ENCODE results near the gene MAST4.

DNA sequence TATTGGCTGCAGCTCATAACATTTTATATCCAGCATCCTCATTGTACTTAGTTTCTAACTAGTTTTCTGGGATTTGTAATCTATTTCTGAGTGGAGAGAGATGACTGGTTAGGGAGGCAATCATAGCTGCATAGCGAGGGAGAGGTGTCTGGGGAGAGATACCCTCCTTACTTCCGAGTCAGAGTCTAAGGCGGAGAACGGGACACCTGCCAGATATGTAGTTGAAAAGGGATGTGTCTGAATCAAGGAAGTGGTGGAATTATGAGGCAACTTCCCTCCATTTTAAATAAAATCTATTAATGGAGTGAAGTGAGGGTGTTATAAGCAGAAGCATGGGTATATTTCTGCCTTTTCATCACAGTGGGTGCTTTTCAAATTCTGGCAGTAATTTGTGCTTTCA is 126.5 kb downstream of the MAST4 start:
- TF ChIP-seq, protein P1, sequence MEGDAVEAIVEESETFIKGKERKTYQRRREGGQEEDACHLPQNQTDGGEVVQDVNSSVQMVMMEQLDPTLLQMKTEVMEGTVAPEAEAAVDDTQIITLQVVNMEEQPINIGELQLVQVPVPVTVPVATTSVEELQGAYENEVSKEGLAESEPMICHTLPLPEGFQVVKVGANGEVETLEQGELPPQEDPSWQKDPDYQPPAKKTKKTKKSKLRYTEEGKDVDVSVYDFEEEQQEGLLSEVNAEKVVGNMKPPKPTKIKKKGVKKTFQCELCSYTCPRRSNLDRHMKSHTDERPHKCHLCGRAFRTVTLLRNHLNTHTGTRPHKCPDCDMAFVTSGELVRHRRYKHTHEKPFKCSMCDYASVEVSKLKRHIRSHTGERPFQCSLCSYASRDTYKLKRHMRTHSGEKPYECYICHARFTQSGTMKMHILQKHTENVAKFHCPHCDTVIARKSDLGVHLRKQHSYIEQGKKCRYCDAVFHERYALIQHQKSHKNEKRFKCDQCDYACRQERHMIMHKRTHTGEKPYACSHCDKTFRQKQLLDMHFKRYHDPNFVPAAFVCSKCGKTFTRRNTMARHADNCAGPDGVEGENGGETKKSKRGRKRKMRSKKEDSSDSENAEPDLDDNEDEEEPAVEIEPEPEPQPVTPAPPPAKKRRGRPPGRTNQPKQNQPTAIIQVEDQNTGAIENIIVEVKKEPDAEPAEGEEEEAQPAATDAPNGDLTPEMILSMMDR (IDR thresholded peaks at IDR 0.05): no peak
- no peak for TF ChIP-seq POLR2A (IDR thresholded peaks at IDR 0.05)

Measured in esophagus squamous epithelium (tissue), 4 donors.